Pulmonary artery endothelial cell (primary cell): ENCODE data around the gene GNB3. TPM values are rescaled to one million over a fixed set of nuclear protein-coding genes. Genes with fewer than 3 reads are reported as not detected.
A peak's percentile ranks its signal among the peaks of the same experiment; 100 is the strongest.

Experiments
- DNase-seq: peaks from one replicate; pipeline ENCODE4 v3.0.0-alpha.2; 2011; ENCODE audit warnings: low read depth, low spot score
- total RNA-seq: library from RNA; depleted of rRNA; stranded (reverse); fragments of >200 nt; gene quantifications from 2 replicates; pipeline ENCODE4 v1.2.3, GENCODE V29; 2014

The GNB3 gene
- total RNA-seq, 1 donor from 2014 or later = 0.79 TPM

- no peak for DNase-seq
Observed at GRCh38 chr12:6823182-6824084, 17.3 kb upstream of the GNB3 start.

- no peak for DNase-seq
Observed at GRCh38 chr12:6824085-6824775, 16.5 kb upstream of the GNB3 start.

- DNase-seq = no peak
Observed at GRCh38 chr12:6824901-6825381, 15.8 kb upstream of the GNB3 start.

- DNase-seq = peak; percentile 33
Observed at GRCh38 chr12:6825398-6826124, 15.2 kb upstream of the GNB3 start.

GRCh38 chr12:6826125-6826733 lies 14.5 kb upstream of the GNB3 start:
- DNase-seq = no peak

GRCh38 chr12:6826734-6827436 lies 13.8 kb upstream of the GNB3 start:
- no peak for DNase-seq

- no peak for DNase-seq
Observed at GRCh38 chr12:6827437-6827911, 13.3 kb upstream of the GNB3 start.

- DNase-seq = no peak
Observed at GRCh38 chr12:6827982-6828780, 12.5 kb upstream of the GNB3 start, which contains the start of gene P3H3. Gene P3H3 (plus strand): TSS chr12:6828407. CDS start chr12:6828441, 34 bp downstream.

GRCh38 chr12:6828781-6829535 lies 11.8 kb upstream of the GNB3 start:
- DNase-seq = no peak

GRCh38 chr12:6829536-6830220 lies 11.0 kb upstream of the GNB3 start:
- no peak for DNase-seq

GRCh38 chr12:6830286-6830890 lies 10.3 kb upstream of the GNB3 start:
- no peak for DNase-seq

GRCh38 chr12:6830999-6831398 lies 9.7 kb upstream of the GNB3 start:
- no peak for DNase-seq

- DNase-seq = no peak
Observed at GRCh38 chr12:6831450-6831995, 9.2 kb upstream of the GNB3 start.

- DNase-seq = no peak
Observed at GRCh38 chr12:6832125-6832524, 8.6 kb upstream of the GNB3 start.

GRCh38 chr12:6833189-6833890 lies 7.4 kb upstream of the GNB3 start:
- DNase-seq = no peak

GRCh38 chr12:6834254-6834653 lies 6.5 kb upstream of the GNB3 start:
- no peak for DNase-seq

- no peak for DNase-seq
Observed at GRCh38 chr12:6834873-6835272, 5.9 kb upstream of the GNB3 start.
